ENCODE measurements around the gene POLR3H.
A peak's percentile ranks its signal among the peaks of the same experiment; 100 is the strongest.
"Not testable (repeated sequence)": the region's sequence is repeated elsewhere in the genome, so short reads cannot be mapped to it uniquely, and the experiment has no call there.

POLR3H gene

GRCh38 chr22:41564563-41564962 lies 20.3 kb upstream of the POLR3H start:
- no peak for DNase-seq (ENCODE audit: low spot score)

- peak; percentile 50 for DNase-seq (ENCODE audit: low spot score)
These were observed 18.9 kb upstream of the POLR3H start for GRCh38 chr22:41563051-41563711.

DNA sequence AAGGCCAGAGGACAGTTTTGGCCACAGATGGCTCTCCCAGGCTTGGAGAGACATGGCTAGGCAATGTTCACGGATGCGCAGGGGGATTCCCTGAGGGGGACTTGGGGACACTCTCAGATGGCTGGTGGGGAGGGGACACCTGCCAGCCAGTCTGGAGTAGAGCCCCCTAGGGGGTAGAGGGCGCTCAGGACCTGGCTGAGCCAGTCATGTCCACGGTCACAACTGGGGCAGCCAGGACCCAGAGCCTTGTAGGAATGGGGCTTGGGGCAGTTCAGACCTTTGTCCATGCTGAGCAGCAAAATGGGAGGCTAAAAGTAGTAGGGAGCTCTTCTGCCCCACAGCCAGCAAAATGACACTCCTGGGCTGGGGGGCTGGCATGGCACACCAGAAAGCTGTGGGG lies 18.2 kb upstream of the POLR3H start:
- no peak for DNase-seq (ENCODE audit: low spot score)

DNA sequence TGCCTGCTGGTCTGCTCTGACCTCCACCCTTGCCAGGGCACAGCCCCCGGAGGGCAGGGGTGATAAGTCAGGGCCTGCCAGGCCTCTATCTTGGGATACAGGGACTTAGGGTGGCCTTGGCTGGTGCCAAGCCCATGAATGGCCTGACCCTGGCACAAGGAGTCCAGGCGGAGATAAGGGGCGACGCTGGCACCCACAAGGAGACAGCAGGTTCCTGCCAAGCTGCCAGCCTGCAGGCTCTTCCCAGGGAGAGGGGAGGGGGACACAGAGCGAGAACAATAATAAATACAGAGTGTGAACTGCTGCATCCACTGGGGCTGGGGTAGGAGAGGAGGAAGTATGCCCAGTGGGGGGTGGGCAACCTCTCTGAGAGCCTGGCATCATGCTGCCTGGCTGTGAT lies 17.5 kb upstream of the POLR3H start:
- no peak for DNase-seq (ENCODE audit: low spot score)

DNA sequence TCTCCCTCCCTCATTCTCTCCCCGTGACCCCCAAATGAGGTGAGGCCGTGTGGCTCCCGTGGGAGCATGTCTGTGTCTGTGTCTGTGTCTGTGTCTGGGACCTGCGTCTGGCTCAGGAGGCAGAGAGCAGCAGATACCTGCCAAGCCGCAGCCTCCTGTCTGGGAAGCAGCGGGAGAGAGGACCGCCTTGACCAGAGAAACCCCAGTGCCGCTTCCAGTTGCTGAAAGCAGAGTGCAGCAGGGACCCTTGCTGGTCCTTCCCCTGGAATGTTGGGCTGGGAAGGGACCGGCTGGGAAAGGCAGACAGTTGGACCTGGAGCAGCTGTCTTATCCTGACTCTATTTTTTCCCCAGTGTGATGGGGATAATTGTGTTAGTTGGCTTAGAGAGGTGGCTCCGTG lies 17.1 kb upstream of the POLR3H start:
- peak; percentile 54 for DNase-seq (ENCODE audit: low spot score)

- no peak for DNase-seq (ENCODE audit: low spot score)
These were observed 15.8 kb upstream of the POLR3H start for GRCh38 chr22:41560095-41560471.

GRCh38 chr22:41558241-41558630 lies 14.0 kb upstream of the POLR3H start:
- not testable (repeated sequence) for DNase-seq (ENCODE audit: low spot score)

GRCh38 chr22:41557401-41558240 lies 13.4 kb upstream of the POLR3H start:
- peak; percentile 47 for DNase-seq (ENCODE audit: low spot score)

GRCh38 chr22:41556561-41556960 lies 12.3 kb upstream of the POLR3H start:
- DNase-seq (ENCODE audit: low spot score), result no peak

- no peak for DNase-seq (ENCODE audit: low spot score)
These were observed 11.2 kb upstream of the POLR3H start for GRCh38 chr22:41555325-41555982.

DNA sequence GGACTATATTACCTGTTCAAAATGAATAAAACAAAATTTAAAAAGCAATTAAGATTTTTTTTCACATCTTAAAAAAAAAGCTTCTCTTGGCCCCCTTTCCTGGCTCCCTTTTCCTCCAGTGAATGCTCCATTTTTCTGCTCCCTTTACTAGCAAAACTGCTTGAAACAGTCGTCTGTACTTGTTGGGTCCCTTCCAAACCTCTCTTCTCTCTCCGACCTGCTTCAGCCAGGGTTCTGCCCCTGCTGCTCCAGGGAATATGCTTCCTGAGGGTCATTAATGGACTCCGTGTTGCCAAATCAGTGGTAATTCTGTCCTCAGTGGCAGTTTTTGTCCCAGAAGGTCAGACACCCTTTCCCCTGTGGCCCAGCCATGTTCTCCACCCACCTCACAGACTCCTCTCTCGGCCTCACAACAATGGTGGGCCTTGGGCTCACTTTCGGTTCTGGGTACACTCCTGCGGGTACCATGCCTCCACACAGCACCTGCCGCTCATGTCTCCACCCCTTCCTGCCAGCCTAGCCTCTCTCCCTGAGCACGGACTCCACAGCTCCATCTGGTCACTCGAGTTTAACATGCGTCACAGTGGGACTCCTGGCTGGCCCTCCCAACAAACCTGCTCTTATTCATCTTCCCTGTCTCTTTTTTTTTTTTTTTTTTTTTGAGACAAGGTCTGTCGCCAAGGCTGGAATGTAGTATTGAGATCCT lies 7.8 kb upstream of the POLR3H start:
- DNase-seq (ENCODE audit: low spot score), result no peak

GRCh38 chr22:41550952-41551491 lies 6.8 kb upstream of the POLR3H start:
- no peak for DNase-seq (ENCODE audit: low spot score)

DNA sequence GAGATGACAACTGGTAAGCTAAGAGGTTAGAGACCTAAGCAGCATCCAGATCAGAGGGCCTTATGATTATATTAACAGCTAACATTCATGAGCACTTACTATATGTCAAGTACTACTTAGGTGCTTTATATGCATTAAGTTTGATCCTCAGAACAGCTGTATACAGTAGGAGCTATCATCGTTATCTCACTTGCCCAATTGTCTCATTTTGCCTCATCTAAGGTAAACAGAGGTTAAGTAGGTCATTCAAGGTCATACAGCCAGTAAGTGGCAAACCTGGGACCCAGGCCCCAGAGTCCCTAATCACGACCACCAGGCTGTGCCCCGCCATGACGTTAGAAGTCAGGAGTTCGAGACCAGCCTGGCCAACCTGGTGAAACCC lies 4.6 kb upstream of the POLR3H start:
- DNase-seq (ENCODE audit: low spot score), result no peak

GRCh38 chr22:41544671-41545476 lies 604 bp upstream of the POLR3H start:
- DNase-seq (ENCODE audit: low spot score), result no peak

DNA sequence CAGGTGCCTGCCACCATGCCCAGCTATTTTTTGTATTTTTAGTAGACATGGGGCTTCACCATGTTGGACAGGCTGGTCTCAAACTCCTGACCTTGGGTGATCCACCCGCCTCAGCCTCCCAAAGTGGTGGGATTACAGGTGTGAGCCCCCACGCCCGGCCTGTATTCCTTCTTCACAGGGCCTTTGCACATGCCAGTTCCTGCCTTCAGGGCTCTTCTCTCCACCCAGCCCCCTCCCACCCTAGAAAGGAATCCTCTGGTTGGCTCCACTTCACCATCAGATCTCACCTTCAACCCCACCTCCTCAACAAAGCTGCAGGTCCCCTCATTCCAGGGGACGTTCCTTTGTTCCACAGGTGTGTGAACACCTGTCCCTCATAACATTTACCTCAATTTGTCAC lies 2.0 kb downstream of the POLR3H start:
- DNase-seq (ENCODE audit: low spot score), result no peak

- no peak for DNase-seq (ENCODE audit: low spot score)
These were observed 2.8 kb downstream of the POLR3H start for GRCh38 chr22:41541484-41541883.

- DNase-seq (ENCODE audit: low spot score), result no peak
These were observed 3.9 kb downstream of the POLR3H start for GRCh38 chr22:41540365-41540764.

GRCh38 chr22:41540006-41540315 lies 4.3 kb downstream of the POLR3H start:
- no peak for DNase-seq (ENCODE audit: low spot score)

DNA sequence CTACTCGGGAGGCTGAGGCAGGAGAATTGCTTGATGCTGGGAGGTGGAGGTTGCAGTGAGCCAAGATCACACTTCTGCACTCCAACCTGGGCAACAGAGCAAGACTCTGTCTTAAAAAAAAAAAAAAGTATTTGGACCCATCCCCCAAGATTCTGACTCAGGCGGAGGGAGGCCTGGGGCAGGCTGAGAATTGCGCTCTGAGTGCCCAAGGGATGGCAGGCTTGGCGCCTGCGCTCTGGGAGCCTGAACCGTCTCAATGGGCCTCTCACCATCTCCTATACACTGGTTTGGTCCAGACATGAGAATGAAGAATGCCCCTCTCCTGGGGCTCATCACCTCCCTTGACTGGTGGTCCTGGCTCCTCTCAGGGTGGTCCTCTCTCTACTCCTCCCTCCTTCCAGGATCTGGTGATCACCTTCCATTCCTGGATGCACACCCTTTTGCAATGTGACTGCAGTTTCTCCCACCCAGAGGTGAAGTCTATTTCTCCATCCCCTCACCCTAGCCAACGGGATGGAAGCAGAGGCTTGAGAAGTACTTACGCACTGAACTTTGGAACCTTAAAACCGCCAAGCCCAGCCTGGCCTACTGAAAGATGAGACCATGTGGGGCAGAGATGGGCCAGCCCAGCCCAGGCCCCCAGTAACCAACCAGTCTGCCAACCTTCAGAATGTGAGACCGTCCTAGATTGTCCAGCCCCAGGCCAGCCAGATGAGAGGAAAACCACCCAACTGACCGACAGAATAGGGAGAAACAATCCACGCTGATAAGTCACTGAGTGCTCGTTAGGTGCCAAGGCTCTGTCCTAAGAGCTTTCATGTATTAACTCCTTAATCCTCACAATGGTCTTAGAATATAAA lies 4.9 kb downstream of the POLR3H start:
- no peak for DNase-seq (ENCODE audit: low spot score)

- no peak for DNase-seq (ENCODE audit: low spot score)
These were observed 5.7 kb downstream of the POLR3H start for GRCh38 chr22:41538583-41538982.

All from SK-N-DZ (cell line).